ENCODE measurements around the gene LINC01488.
A peak's percentile ranks its signal among the peaks of the same experiment; 100 is the strongest.

LINC01488 gene

GRCh38 chr11:69437001-69437875 lies 44.2 kb upstream of the LINC01488 start:
- Histone ChIP-seq H3K4me3 (ENCODE audit: low read depth, low read length) (no peak overlapping the region), H3K9me3 (ENCODE audit: control insufficient read depth, insufficient read depth, low read depth, low read length) (no peaks in the 10 kb centered on the region), H3K27ac (ENCODE audit: extremely low read depth, low read depth, low read length) (no peak overlapping the region), H3K36me3 (ENCODE audit: control insufficient read depth in 2 of 2, insufficient read depth in 1 of 2, low read length in 2 of 2) (no peaks in the 10 kb centered on the region), H3K4me1 (ENCODE audit: control insufficient read depth, insufficient read depth, low read length) (no peaks in the 10 kb centered on the region)
- ChIA-PET POLR2A (interaction anchor here (0.7 kb wide), 1 partner anchor 847 kb away, joined by 4 read pairs; no protein-coding TSS in a partner anchor), CTCF (no interaction called here)
- TF ChIP-seq ZFP3 (tag by site-specific recombination; IDR thresholded peaks at IDR 0.05; ENCODE audit: low read depth) (no peak), ZNF423 (tag by site-specific recombination; IDR thresholded peaks at IDR 0.05) (no peak), ZNF155 (tag by site-specific recombination; IDR thresholded peaks at IDR 0.05) (no peak), ZNF549 (tag by site-specific recombination; IDR thresholded peaks at IDR 0.05) (no peak), EGR2 (tag by site-specific recombination; IDR thresholded peaks at IDR 0.05; ENCODE audit: low read depth) (0 out of 2 replicates have a peak, but pooled peaks have one; percentile 9), ZBTB1 (tag by site-specific recombination; IDR thresholded peaks at IDR 0.05) (no peak), ZNF596 (tag by site-specific recombination; IDR thresholded peaks at IDR 0.05) (peak; percentile 86), ZNF239 (tag by site-specific recombination; IDR thresholded peaks at IDR 0.05) (no peak), ZNF654 (tag by site-specific recombination; IDR thresholded peaks at IDR 0.05; ENCODE audit: low read depth) (no peak), PATZ1 (tag by site-specific recombination; IDR thresholded peaks at IDR 0.05) (no peak), PRDM2 (tag by site-specific recombination; IDR thresholded peaks at IDR 0.05; ENCODE audit: borderline replicate concordance) (no peak), SETDB1 (IDR thresholded peaks at IDR 0.05; ENCODE audit: insufficient read length, low read length) (no peak)
- TF ChIP-seq, protein P1, sequence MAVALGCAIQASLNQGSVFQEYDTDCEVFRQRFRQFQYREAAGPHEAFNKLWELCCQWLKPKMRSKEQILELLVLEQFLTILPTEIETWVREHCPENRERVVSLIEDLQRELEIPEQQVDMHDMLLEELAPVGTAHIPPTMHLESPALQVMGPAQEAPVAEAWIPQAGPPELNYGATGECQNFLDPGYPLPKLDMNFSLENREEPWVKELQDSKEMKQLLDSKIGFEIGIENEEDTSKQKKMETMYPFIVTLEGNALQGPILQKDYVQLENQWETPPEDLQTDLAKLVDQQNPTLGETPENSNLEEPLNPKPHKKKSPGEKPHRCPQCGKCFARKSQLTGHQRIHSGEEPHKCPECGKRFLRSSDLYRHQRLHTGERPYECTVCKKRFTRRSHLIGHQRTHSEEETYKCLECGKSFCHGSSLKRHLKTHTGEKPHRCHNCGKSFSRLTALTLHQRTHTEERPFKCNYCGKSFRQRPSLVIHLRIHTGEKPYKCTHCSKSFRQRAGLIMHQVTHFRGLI (tag by site-specific recombination; IDR thresholded peaks at IDR 0.05) = no peak

- TF ChIP-seq, protein P2, sequence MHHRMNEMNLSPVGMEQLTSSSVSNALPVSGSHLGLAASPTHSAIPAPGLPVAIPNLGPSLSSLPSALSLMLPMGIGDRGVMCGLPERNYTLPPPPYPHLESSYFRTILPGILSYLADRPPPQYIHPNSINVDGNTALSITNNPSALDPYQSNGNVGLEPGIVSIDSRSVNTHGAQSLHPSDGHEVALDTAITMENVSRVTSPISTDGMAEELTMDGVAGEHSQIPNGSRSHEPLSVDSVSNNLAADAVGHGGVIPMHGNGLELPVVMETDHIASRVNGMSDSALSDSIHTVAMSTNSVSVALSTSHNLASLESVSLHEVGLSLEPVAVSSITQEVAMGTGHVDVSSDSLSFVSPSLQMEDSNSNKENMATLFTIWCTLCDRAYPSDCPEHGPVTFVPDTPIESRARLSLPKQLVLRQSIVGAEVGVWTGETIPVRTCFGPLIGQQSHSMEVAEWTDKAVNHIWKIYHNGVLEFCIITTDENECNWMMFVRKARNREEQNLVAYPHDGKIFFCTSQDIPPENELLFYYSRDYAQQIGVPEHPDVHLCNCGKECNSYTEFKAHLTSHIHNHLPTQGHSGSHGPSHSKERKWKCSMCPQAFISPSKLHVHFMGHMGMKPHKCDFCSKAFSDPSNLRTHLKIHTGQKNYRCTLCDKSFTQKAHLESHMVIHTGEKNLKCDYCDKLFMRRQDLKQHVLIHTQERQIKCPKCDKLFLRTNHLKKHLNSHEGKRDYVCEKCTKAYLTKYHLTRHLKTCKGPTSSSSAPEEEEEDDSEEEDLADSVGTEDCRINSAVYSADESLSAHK (tag by site-specific recombination; IDR thresholded peaks at IDR 0.05) = no peak
- no peak for TF ChIP-seq SCRT2 (tag by site-specific recombination; IDR thresholded peaks at IDR 0.05)
- no peak for TF ChIP-seq ZNF660 (tag by site-specific recombination; IDR thresholded peaks at IDR 0.05)
- POLR2A ChIA-PET = no interaction called here
- no peak overlapping the region for H3K27ac ChIP-seq (ENCODE audit: extremely low read depth, low read depth, low read length)
- H3K36me3 ChIP-seq (ENCODE audit: control insufficient read depth in 2 of 2, insufficient read depth in 1 of 2, low read length in 2 of 2) = no peaks in the 10 kb centered on the region
- H3K4me1 ChIP-seq (ENCODE audit: control insufficient read depth, insufficient read depth, low read length) = no peaks in the 10 kb centered on the region
- no peak overlapping the region for H3K4me3 ChIP-seq (ENCODE audit: low read depth, low read length)
- H3K9me3 ChIP-seq (ENCODE audit: control insufficient read depth, insufficient read depth, low read depth, low read length) = no peaks in the 10 kb centered on the region
- CTCF ChIA-PET = no interaction called here
Measured at GRCh38 chr11:69437876-69438205, 43.6 kb upstream of the LINC01488 start.
